HCT116 (cell line): ENCODE measurements around the gene ABI1. TPM values are rescaled to one million over a fixed set of nuclear protein-coding genes. Genes with fewer than 3 reads are reported as not detected.

Source experiments
- ATAC-seq: fragments of 200-7000 bp; cut with Tn5 transposase; 2 replicates; pipeline ENCODE4 v1.9.1; 2020; ENCODE audit warnings: mild to moderate bottlenecking, moderate library complexity
- BruUV-seq: library from RNA; stranded (reverse); fragments of 400-500 nt; replicated peaks from 2 replicates; lab custom pipeline; 2021; lab: Mats Ljungman, UMichigan
- CTCF ChIA-PET: fragments of 300-600 bp; sonication (Branson Sonifier 250); formaldehyde crosslinking; loops from one replicate; lab custom pipeline; 2021; ENCODE audit warnings: antibody characterized with exemption; lab: Charles Lee
- POLR2A ChIA-PET: fragments of 300-600, 350-600 bp; sonication (Branson Sonifier 250); formaldehyde crosslinking; loops from one replicate; lab custom pipeline; 2021; ENCODE audit warnings: antibody characterized with exemption; lab: Charles Lee
- RAD21 ChIA-PET, 2 experiments: fragments of 300-600 bp; sonication (Branson Sonifier 250); formaldehyde crosslinking; loops; one replicate each; lab custom pipeline; 2023; ENCODE audit warnings: low total read pairs in 2 of 2; ENCODE audit not compliant: uncharacterized antibody in 2 of 2, unreplicated experiment in 2 of 2, low non-redundant PET in 1 of 2; lab: Charles Lee
- DNase-seq: peaks from one replicate; pipeline ENCODE4 v3.0.0-alpha.2; 2010; ENCODE audit warnings: low read depth, low spot score
- H2AFZ ChIP-seq: fragments of 200-600 bp; shearing (Covaris generic), sonication (generic); 2 replicates; pipeline ENCODE4 v1.6.1; 2017; ENCODE audit warnings: low read depth, mixed run types, mixed read lengths, antibody characterized with exemption, low read length; ENCODE audit not compliant: poor library complexity, severe bottlenecking
- H3K27ac ChIP-seq: 2 replicates; pipeline ENCODE4 v1.5.1; 2012; ENCODE audit warnings: low read depth, low read length
- H3K27me3 ChIP-seq: fragments of 200-600 bp; sonication (generic); 2 replicates; pipeline ENCODE4 v1.6.1; 2016; ENCODE audit warnings: mixed run types, low read length, mixed read lengths; ENCODE audit not compliant: insufficient read depth
- H3K36me3 ChIP-seq, 2 experiments: fragments of 200-500 bp in 1 of 2; fragments of 200-600 bp in 1 of 2; sonication (Bioruptor generic) in 1 of 2; sonication (generic) in 1 of 2; 2 replicates each; pipeline versions ENCODE4 v1.5.1 to v1.6.1; 2014 to 2016; ENCODE audit warnings: low read length in 2 of 2, inconsistent platforms in 1 of 2, mixed read lengths in 1 of 2, mixed run types in 1 of 2; ENCODE audit not compliant: insufficient read depth in 2 of 2, control insufficient read depth in 1 of 2
- H3K4me1 ChIP-seq, 2 experiments: fragments of 200-600 bp in 1 of 2; sonication (generic) in 1 of 2; 2 replicates each; pipeline versions ENCODE4 v1.5.1 to v1.6.1; 2012 to 2017; ENCODE audit warnings: low read length in 2 of 2, inconsistent platforms in 1 of 2, mild to moderate bottlenecking in 1 of 2, mixed read lengths in 1 of 2, mixed run types in 1 of 2, moderate library complexity in 1 of 2; ENCODE audit not compliant: insufficient read depth in 2 of 2, control insufficient read depth in 1 of 2
- H3K4me2 ChIP-seq: fragments of 200-600 bp; sonication (generic); 2 replicates; pipeline ENCODE4 v1.6.1; 2017; ENCODE audit warnings: mixed run types, low read length, mixed read lengths
- H3K4me3 ChIP-seq, 2 experiments: fragments of 200-600 bp in 1 of 2; sonication (generic) in 1 of 2; replicated peaks in 1 of 2; 2 replicates each; pipeline ENCODE4 v1.5.1; 2011 to 2016; ENCODE audit warnings: low read length in 2 of 2, control low read depth in 1 of 2, low read depth in 1 of 2, mild to moderate bottlenecking in 1 of 2, mixed read lengths in 1 of 2, mixed run types in 1 of 2
- H3K79me2 ChIP-seq: fragments of 200-600 bp; sonication (generic); 2 replicates; pipeline ENCODE4 v1.6.1; 2017; ENCODE audit warnings: mild to moderate bottlenecking, mixed run types, low read length, moderate library complexity, mixed read lengths; ENCODE audit not compliant: insufficient read depth
- H3K9ac ChIP-seq: fragments of 200-600 bp; sonication (generic); 2 replicates; pipeline ENCODE4 v1.6.1; 2016; ENCODE audit warnings: low read length, mixed read lengths
- H3K9me2 ChIP-seq: fragments of 200-600 bp; sonication (generic), shearing (Covaris generic); 2 replicates; pipeline ENCODE4 v1.6.1; 2017; ENCODE audit warnings: mixed run types, mild to moderate bottlenecking, moderate library complexity; ENCODE audit not compliant: insufficient read depth
- H3K9me3 ChIP-seq, 2 experiments: fragments of 200-500 bp in 1 of 2; fragments of 200-600 bp in 1 of 2; sonication (Bioruptor generic) in 1 of 2; sonication (generic) in 1 of 2; 2 replicates each; pipeline ENCODE4 v1.6.1; 2014 to 2017; ENCODE audit warnings: low read length in 2 of 2, mixed read lengths in 2 of 2, inconsistent platforms in 1 of 2, low read depth in 1 of 2, mild to moderate bottlenecking in 1 of 2, mixed run types in 1 of 2, moderate library complexity in 1 of 2; ENCODE audit not compliant: control insufficient read depth in 1 of 2, insufficient read depth in 1 of 2
- H4K20me1 ChIP-seq: fragments of 200-600 bp; sonication (generic), shearing (Covaris generic); 2 replicates; pipeline ENCODE4 v1.6.1; 2017; ENCODE audit warnings: mixed run types, mild to moderate bottlenecking, moderate library complexity; ENCODE audit not compliant: insufficient read depth
- CBX3 ChIP-seq: IDR thresholded peaks from 2 replicates; pipeline ENCODE4 v1.6.1; 2012; ENCODE audit warnings: low read depth
- CEBPB ChIP-seq: IDR thresholded peaks from 2 replicates; pipeline ENCODE4 v1.6.1; 2012; ENCODE audit warnings: low read depth
- FOSL1 ChIP-seq: IDR thresholded peaks from 2 replicates; pipeline ENCODE4 v1.6.1; 2012; ENCODE audit warnings: low read depth
- JUND ChIP-seq: IDR thresholded peaks from 2 replicates; pipeline ENCODE4 v1.6.1; 2012
- REST ChIP-seq: IDR thresholded peaks from 2 replicates; pipeline ENCODE4 v1.6.1; 2012; ENCODE audit warnings: low read depth
- SP1 ChIP-seq: IDR thresholded peaks from 2 replicates; pipeline ENCODE4 v1.6.1; 2012; ENCODE audit warnings: low read depth
- ZBTB33 ChIP-seq: IDR thresholded peaks from 2 replicates; pipeline ENCODE4 v1.6.1; 2011; ENCODE audit warnings: mild to moderate bottlenecking, low read length, moderate library complexity; ENCODE audit not compliant: insufficient replicate concordance; ENCODE audit errors: extremely low read depth
- ZNF274 ChIP-seq: fragments of 200-500 bp; sonication (Bioruptor generic); IDR thresholded peaks from 2 replicates; pipeline ENCODE4 v1.6.1; 2014; ENCODE audit warnings: mild to moderate bottlenecking, low read depth, low read length, inconsistent platforms
- intact Hi-C: fragments of 100-400 bp; cut with micrococcal nuclease; formaldehyde crosslinking; loops from 2 replicates; pipeline ENCODE4 v1.10.0; 2022
- total RNA-seq: library from RNA; stranded (reverse); gene quantifications from one replicate; pipeline ENCODE4 v1.2.1, GENCODE V29; 2021; ENCODE audit not compliant: unreplicated experiment

The ABI1 gene
- total RNA-seq, 1 experiment from 2014 or later, result 34.8 TPM

DNA sequence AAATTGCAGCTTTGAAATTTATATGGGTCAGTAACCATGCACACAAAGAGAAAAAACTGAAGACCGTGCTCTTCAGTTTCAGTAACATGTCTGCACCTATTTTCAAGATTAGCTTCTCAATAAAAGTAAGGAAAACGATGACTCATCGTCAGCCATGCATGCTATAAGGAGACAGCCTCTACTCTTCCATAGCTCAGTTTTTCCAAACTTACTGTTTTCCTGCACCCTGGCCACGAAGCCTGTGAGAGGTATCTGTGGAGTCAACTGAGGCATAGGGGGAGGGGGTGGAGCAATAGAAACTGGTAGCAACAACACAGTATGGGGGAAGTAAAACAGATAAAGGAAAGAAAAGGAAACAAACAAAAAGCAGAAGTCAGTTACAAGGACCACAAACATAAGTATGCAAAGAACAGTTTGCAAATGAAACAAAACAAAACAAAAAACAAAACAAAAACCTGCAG, 105.3 kb downstream of the ABI1 start:
- Histone ChIP-seq H2AFZ (no peak overlapping the region), H3K9me2 (no peaks in the 10 kb centered on the region), H3K4me3 (no peak overlapping the region), H3K4me2 (peak overlapping the region; percentile 34), H3K27me3 (no peaks in the 10 kb centered on the region), H3K9me3 (no peaks in the 10 kb centered on the region)
- ATAC-seq, result no peak
- no TSS peak for BruUV-seq
- TF ChIP-seq JUND, result peak; percentile 30; the same call in 1 of the 2 replicates
- TF ChIP-seq REST, result no peak
- TF ChIP-seq, all 23 proteins: peak for 1
- POLR2A ChIA-PET, result interaction anchor here (0.9 kb wide), 1 partner anchor 25 kb away, joined by 4 read pairs; no protein-coding TSS in a partner anchor
- no peak overlapping the region for H3K27ac ChIP-seq
- H3K36me3 ChIP-seq, result 0 out of 4 replicates have a peak, but pooled peaks cover 0 to 6% of the 10 kb centered on the region in 2 experiments
- CTCF ChIA-PET, result interaction anchor here (0.6 to 1.1 kb wide), 3 partner anchors 105 to 126 kb away, joined by 3 to 6 read pairs (median 4); partner anchors contain the start of gene ABI1
- intact Hi-C loops, result no loop called here
- no peaks in the 10 kb centered on the region for H3K79me2 ChIP-seq
- peak; percentile 16 for DNase-seq
- no peak overlapping the region for H3K9ac ChIP-seq
- RAD21 ChIA-PET, result interaction anchor here in 1 of 2 experiments (0.9 kb wide), 1 partner anchor 127 kb away, joined by 4 read pairs; no protein-coding TSS in a partner anchor
- peaks cover 7% of the 10 kb centered on the region in 2 experiments; a peak in 3 of 4 replicates for H3K4me1 ChIP-seq
- H4K20me1 ChIP-seq, result no peaks in the 10 kb centered on the region

GRCh38 chr10:26746061-26746460, 114.7 kb downstream of the ABI1 start:
- no peaks in the 10 kb centered on the region for H4K20me1 ChIP-seq
- H3K4me1 ChIP-seq, result no peaks in the 10 kb centered on the region
- POLR2A ChIA-PET, result no interaction called here
- H3K4me2 ChIP-seq, result no peak overlapping the region
- H3K27me3 ChIP-seq, result no peaks in the 10 kb centered on the region
- DNase-seq (no peak), ATAC-seq (no peak)
- BruUV-seq, result no TSS peak
- H3K36me3 ChIP-seq, result peaks cover 24 to 37% of the 10 kb centered on the region in 2 experiments
- no peak overlapping the region for H3K27ac ChIP-seq
- intact Hi-C loops, result no loop called here
- H2AFZ ChIP-seq, result no peak overlapping the region
- CTCF ChIA-PET, result interaction anchor here (1.1 kb wide), 1 partner anchor 20 kb away, joined by 7 read pairs; no protein-coding TSS in a partner anchor
- no peak for TF ChIP-seq FOSL1
- TF ChIP-seq CBX3, result no peak
- no peak for TF ChIP-seq REST
- no peak for TF ChIP-seq SP1
- TF ChIP-seq ZBTB33, result no peak
- no peak for TF ChIP-seq CEBPB
- no peak for TF ChIP-seq JUND
- TF ChIP-seq ZNF274, result no peak
- 0 out of 2 replicates have a peak, but pooled peaks cover 4% of the 10 kb centered on the region for H3K79me2 ChIP-seq
- H3K4me3 ChIP-seq, result no peak overlapping the region
- no peak overlapping the region for H3K9ac ChIP-seq
- RAD21 ChIA-PET, result no interaction called here
- no peaks in the 10 kb centered on the region for H3K9me2 ChIP-seq
- H3K9me3 ChIP-seq, result no peaks in the 10 kb centered on the region
